Stomach (tissue), 9 donors: ENCODE data around the gene DNAH11. TPM values are rescaled to one million over a fixed set of nuclear protein-coding genes. Genes with fewer than 3 reads are reported as not detected.
"Not testable (repeated sequence)": the region's sequence is repeated elsewhere in the genome, so short reads cannot be mapped to it uniquely, and the experiment has no call there.

ENCODE experiments used
- DNase-seq, 2 donors: peaks; one replicate each; pipeline versions ENCODE4 v3.0.0 to v3.0.0-alpha.2; 2013 to 2019
- H3K27ac ChIP-seq, 5 donors: fragments of 200-600 bp in 4 of 5; sonication (generic) in 4 of 5; one replicate each; pipeline ENCODE4 v1.5.1; 2013 to 2019; ENCODE audit warnings: mild to moderate bottlenecking in 1 of 5, moderate library complexity in 1 of 5
- H3K27me3 ChIP-seq, 3 donors: fragments of 200-600 bp; sonication (generic); one replicate each; pipeline ENCODE4 v1.5.1; 2017 to 2019; ENCODE audit warnings: mixed run types in 1 of 3
- H3K36me3 ChIP-seq, 4 donors: fragments of 200-600 bp; sonication (generic); 1 replicate in 3 of 4; 2 replicates in 1 of 4; pipeline ENCODE4 v1.5.1; 2016 to 2019
- H3K4me1 ChIP-seq, 4 donors: fragments of 200-600 bp; sonication (generic); one replicate each; pipeline ENCODE4 v1.5.1; 2016 to 2019
- H3K4me3 ChIP-seq, 4 donors: fragments of 200-600 bp; sonication (generic) in 3 of 4; one replicate each; pipeline ENCODE4 v1.5.1; 2016 to 2019; ENCODE audit warnings: mild to moderate bottlenecking in 1 of 4
- H3K9me3 ChIP-seq, 4 donors: fragments of 200-600 bp; sonication (generic); one replicate each; pipeline ENCODE4 v1.5.1; 2016 to 2019
- EP300 ChIP-seq: sonication (generic); formaldehyde crosslinking; IDR thresholded peaks from one replicate; pipeline ENCODE4 v1.6.1; 2017; ENCODE audit warnings: antibody characterized with exemption
- POLR2A ChIP-seq, 4 donors: fragments of 450-650 bp; IDR thresholded peaks; one replicate each; pipeline ENCODE4 v1.6.1; 2016; ENCODE audit warnings: antibody characterized with exemption in 4 of 4, control low read depth in 2 of 4, mild to moderate bottlenecking in 1 of 4, moderate library complexity in 1 of 4
- POLR2AphosphoS5 ChIP-seq, 3 donors: sonication (generic); formaldehyde crosslinking; IDR thresholded peaks; one replicate each; pipeline ENCODE4 v1.6.1; 2016; ENCODE audit warnings: antibody characterized with exemption in 3 of 3
- WGBS, 5 donors: extraction: QIAGEN DNeasy Blood & Tissue Kit in 3 of 5; methylation state at CpG; one replicate each; pipeline versions ENCODE4 v1.1.5 to v1.1.7; 2013 to 2018; 5-methylcytosine and 5-hydroxymethylcytosine counted together
- intact Hi-C: fragments of 100-400 bp; cut with DNase I; formaldehyde crosslinking; loops from one replicate; pipeline ENCODE4 v1.15.1; 2023; ENCODE audit warnings: low total_unique reads
- polyA plus RNA-seq, 3 donors: library from polyadenylated mRNA; stranded (reverse); fragments of 200-250 nt; gene quantifications; one replicate each; pipeline ENCODE4 v1.2.3, GENCODE V29; 2013
- total RNA-seq, 5 donors: library from RNA; depleted of rRNA; stranded (reverse); fragments of >200 nt; gene quantifications; one replicate each; pipeline versions ENCODE4 v1.1.0 to v1.2.3, GENCODE V29; 2014 to 2016
- TF ChIP-seq, protein P1 (sequence below), 7 experiments: fragments of 450-650 bp in 4 of 7; fragments of 200-600 bp in 3 of 7; sonication (generic) in 3 of 7; IDR thresholded peaks; one replicate each; pipeline ENCODE4 v1.5.1; 2016 to 2019; ENCODE audit warnings: antibody characterized with exemption in 7 of 7, control low read depth in 2 of 7, mild to moderate bottlenecking in 1 of 7
- donor health status: healthy with polysubstance abuse.
- donor health status: Bipolar disorder and iron deficiency.
- donor health status: healthy.

Gene DNAH11
- total and polyA plus RNA-seq, 8 donors = under 0.01 to 2.6 (median 0.45) TPM; not detected in 1

- WGBS, 5 donors = 64 to 92% (median 86%) methylated on average over 2 to 3 of the region's 3 CpGs
- Histone ChIP-seq H3K36me3 (no peaks in the 10 kb centered on the region), H3K27ac (no peak overlapping the region), H3K9me3 (no peaks in the 10 kb centered on the region), H3K4me1 (no peaks in the 10 kb centered on the region), H3K4me3 (no peak overlapping the region), H3K27me3 (no peaks in the 10 kb centered on the region)
- TF ChIP-seq EP300 = no peak
- TF ChIP-seq POLR2AphosphoS5 (IDR thresholded peaks at IDR 0.05) = no peak
- TF ChIP-seq POLR2A (IDR thresholded peaks at IDR 0.05) = no peak
- DNase-seq = no peak
- intact Hi-C loops = no loop called here
These were observed 181.7 kb downstream of the DNAH11 start for GRCh38 chr7:21724562-21724961.

GRCh38 chr7:21730399-21730798 lies 187.6 kb downstream of the DNAH11 start:
- TF ChIP-seq, protein P1, sequence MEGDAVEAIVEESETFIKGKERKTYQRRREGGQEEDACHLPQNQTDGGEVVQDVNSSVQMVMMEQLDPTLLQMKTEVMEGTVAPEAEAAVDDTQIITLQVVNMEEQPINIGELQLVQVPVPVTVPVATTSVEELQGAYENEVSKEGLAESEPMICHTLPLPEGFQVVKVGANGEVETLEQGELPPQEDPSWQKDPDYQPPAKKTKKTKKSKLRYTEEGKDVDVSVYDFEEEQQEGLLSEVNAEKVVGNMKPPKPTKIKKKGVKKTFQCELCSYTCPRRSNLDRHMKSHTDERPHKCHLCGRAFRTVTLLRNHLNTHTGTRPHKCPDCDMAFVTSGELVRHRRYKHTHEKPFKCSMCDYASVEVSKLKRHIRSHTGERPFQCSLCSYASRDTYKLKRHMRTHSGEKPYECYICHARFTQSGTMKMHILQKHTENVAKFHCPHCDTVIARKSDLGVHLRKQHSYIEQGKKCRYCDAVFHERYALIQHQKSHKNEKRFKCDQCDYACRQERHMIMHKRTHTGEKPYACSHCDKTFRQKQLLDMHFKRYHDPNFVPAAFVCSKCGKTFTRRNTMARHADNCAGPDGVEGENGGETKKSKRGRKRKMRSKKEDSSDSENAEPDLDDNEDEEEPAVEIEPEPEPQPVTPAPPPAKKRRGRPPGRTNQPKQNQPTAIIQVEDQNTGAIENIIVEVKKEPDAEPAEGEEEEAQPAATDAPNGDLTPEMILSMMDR (IDR thresholded peaks at IDR 0.05) = no peak
- TF ChIP-seq POLR2AphosphoS5 (IDR thresholded peaks at IDR 0.05) (no peak), POLR2A (IDR thresholded peaks at IDR 0.05) (no peak), EP300 (no peak)
- intact Hi-C loops = no loop called here
- no peaks in the 10 kb centered on the region for H3K36me3 ChIP-seq
- 94 to 97% (median 94%) methylated on average over 2 of the region's 2 CpGs for WGBS, 5 donors
- H3K4me1 ChIP-seq = no peaks in the 10 kb centered on the region
- H3K4me3 ChIP-seq = no peak overlapping the region
- no peaks in the 10 kb centered on the region for H3K27me3 ChIP-seq
- DNase-seq = no peak
- H3K9me3 ChIP-seq = no peaks in the 10 kb centered on the region
- H3K27ac ChIP-seq = no peak overlapping the region

DNA sequence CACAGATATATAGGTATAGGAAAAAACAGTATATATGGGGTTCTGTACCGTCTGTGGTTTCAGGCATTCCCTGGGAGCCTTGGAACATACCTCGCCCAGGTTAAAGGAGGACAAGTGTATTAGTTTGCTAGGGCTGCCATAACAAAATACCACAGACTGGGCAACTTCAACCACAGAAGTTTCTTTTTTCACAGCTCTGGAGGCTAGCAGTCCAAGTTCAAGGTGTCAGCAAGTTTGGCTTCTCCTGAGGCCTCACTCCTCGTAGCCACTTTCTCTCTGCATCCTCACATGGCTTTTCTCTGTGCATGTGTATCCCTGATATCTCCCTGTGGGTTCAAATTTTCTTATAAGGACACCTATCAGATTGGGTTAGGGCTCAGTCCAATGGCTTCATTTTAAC lies 189.1 kb downstream of the DNAH11 start:
- no peak overlapping the region for H3K27ac ChIP-seq
- TF ChIP-seq POLR2A (IDR thresholded peaks at IDR 0.05) (no peak), EP300 (no peak), POLR2AphosphoS5 (IDR thresholded peaks at IDR 0.05) (no peak)
- TF ChIP-seq, protein P1 (IDR thresholded peaks at IDR 0.05) = no peak
- intact Hi-C loops = no loop called here
- no peaks in the 10 kb centered on the region for H3K36me3 ChIP-seq
- no peaks in the 10 kb centered on the region for H3K4me1 ChIP-seq
- WGBS, 5 donors = 73 to 86% (median 77%) methylated on average over 3 of the region's 3 CpGs
- no peak for DNase-seq
- no peak overlapping the region for H3K4me3 ChIP-seq
- no peaks in the 10 kb centered on the region for H3K9me3 ChIP-seq
- H3K27me3 ChIP-seq = no peaks in the 10 kb centered on the region

- H3K9me3 ChIP-seq, H3K4me1 ChIP-seq, H3K27ac ChIP-seq, intact Hi-C loops, DNase-seq, H3K36me3 ChIP-seq, H3K4me3 ChIP-seq, H3K27me3 ChIP-seq: not testable (repeated sequence)
- WGBS, 5 donors = 82 to 84% (median 83%) methylated on average over 6 of the region's 6 CpGs
These were observed 190.1 kb downstream of the DNAH11 start for GRCh38 chr7:21732956-21733355.

DNA sequence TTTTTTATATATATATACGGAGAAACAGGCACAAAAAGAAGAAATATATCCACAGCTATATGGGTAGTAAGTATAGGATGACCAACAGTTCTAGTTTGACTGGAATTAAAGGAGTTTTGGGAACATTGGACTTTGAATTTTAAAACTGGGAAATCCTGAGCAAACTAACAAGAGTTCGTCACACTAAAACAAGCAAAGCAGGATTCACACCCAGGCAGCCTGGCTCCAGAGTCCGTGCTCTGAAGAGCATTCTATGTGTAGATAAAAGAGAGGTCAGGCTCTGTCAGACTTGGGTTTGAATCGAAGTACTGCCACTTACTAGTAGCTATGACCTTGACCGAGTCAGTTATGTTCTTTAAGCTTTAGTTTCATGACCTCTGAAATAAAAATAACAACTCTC lies 191.0 kb downstream of the DNAH11 start:
- no peaks in the 10 kb centered on the region for H3K4me1 ChIP-seq
- DNase-seq = no peak
- H3K9me3 ChIP-seq = no peaks in the 10 kb centered on the region
- TF ChIP-seq POLR2A (IDR thresholded peaks at IDR 0.05) (no peak), EP300 (no peak), POLR2AphosphoS5 (IDR thresholded peaks at IDR 0.05) (no peak)
- TF ChIP-seq, protein P1 (IDR thresholded peaks at IDR 0.05) = no peak
- no peak overlapping the region for H3K4me3 ChIP-seq
- intact Hi-C loops = no loop called here
- no peak overlapping the region for H3K27ac ChIP-seq
- WGBS, 5 donors = 65 to 74% (median 73%) methylated on average over 5 of the region's 5 CpGs
- no peaks in the 10 kb centered on the region for H3K36me3 ChIP-seq
- no peaks in the 10 kb centered on the region for H3K27me3 ChIP-seq
